HCT116 (cell line): Measurements from ENCODE around the gene TARBP2. TPM values are rescaled to one million over a fixed set of nuclear protein-coding genes. Genes with fewer than 3 reads are reported as not detected.

Experiments used
- ATAC-seq: fragments of 200-7000 bp; cut with Tn5 transposase; 2 replicates; pipeline ENCODE4 v1.9.1; 2020; ENCODE audit warnings: mild to moderate bottlenecking, moderate library complexity
- BruUV-seq: library from RNA; stranded (reverse); fragments of 400-500 nt; replicated peaks from 2 replicates; lab custom pipeline; 2021; lab: Mats Ljungman, UMichigan
- CTCF ChIA-PET: fragments of 300-600 bp; sonication (Branson Sonifier 250); formaldehyde crosslinking; loops from one replicate; lab custom pipeline; 2021; ENCODE audit warnings: antibody characterized with exemption; lab: Charles Lee
- POLR2A ChIA-PET: fragments of 300-600, 350-600 bp; sonication (Branson Sonifier 250); formaldehyde crosslinking; loops from one replicate; lab custom pipeline; 2021; ENCODE audit warnings: antibody characterized with exemption; lab: Charles Lee
- RAD21 ChIA-PET, 2 experiments: fragments of 300-600 bp; sonication (Branson Sonifier 250); formaldehyde crosslinking; loops; one replicate each; lab custom pipeline; 2023; ENCODE audit warnings: low total read pairs in 2 of 2; ENCODE audit not compliant: uncharacterized antibody in 2 of 2, unreplicated experiment in 2 of 2, low non-redundant PET in 1 of 2; lab: Charles Lee
- DNase-seq: peaks from one replicate; pipeline ENCODE4 v3.0.0-alpha.2; 2010; ENCODE audit warnings: low read depth, low spot score
- H2AFZ ChIP-seq: fragments of 200-600 bp; shearing (Covaris generic), sonication (generic); 2 replicates; pipeline ENCODE4 v1.6.1; 2017; ENCODE audit warnings: low read depth, mixed run types, mixed read lengths, antibody characterized with exemption, low read length; ENCODE audit not compliant: poor library complexity, severe bottlenecking
- H3K27ac ChIP-seq: 2 replicates; pipeline ENCODE4 v1.5.1; 2012; ENCODE audit warnings: low read depth, low read length
- H3K27me3 ChIP-seq: fragments of 200-600 bp; sonication (generic); 2 replicates; pipeline ENCODE4 v1.6.1; 2016; ENCODE audit warnings: mixed run types, low read length, mixed read lengths; ENCODE audit not compliant: insufficient read depth
- H3K36me3 ChIP-seq, 2 experiments: fragments of 200-500 bp in 1 of 2; fragments of 200-600 bp in 1 of 2; sonication (Bioruptor generic) in 1 of 2; sonication (generic) in 1 of 2; 2 replicates each; pipeline versions ENCODE4 v1.5.1 to v1.6.1; 2014 to 2016; ENCODE audit warnings: low read length in 2 of 2, inconsistent platforms in 1 of 2, mixed read lengths in 1 of 2, mixed run types in 1 of 2; ENCODE audit not compliant: insufficient read depth in 2 of 2, control insufficient read depth in 1 of 2
- H3K4me1 ChIP-seq, 2 experiments: fragments of 200-600 bp in 1 of 2; sonication (generic) in 1 of 2; 2 replicates each; pipeline versions ENCODE4 v1.5.1 to v1.6.1; 2012 to 2017; ENCODE audit warnings: low read length in 2 of 2, inconsistent platforms in 1 of 2, mild to moderate bottlenecking in 1 of 2, mixed read lengths in 1 of 2, mixed run types in 1 of 2, moderate library complexity in 1 of 2; ENCODE audit not compliant: insufficient read depth in 2 of 2, control insufficient read depth in 1 of 2
- H3K4me2 ChIP-seq: fragments of 200-600 bp; sonication (generic); 2 replicates; pipeline ENCODE4 v1.6.1; 2017; ENCODE audit warnings: mixed run types, low read length, mixed read lengths
- H3K4me3 ChIP-seq, 2 experiments: fragments of 200-600 bp in 1 of 2; sonication (generic) in 1 of 2; replicated peaks in 1 of 2; 2 replicates each; pipeline ENCODE4 v1.5.1; 2011 to 2016; ENCODE audit warnings: low read length in 2 of 2, control low read depth in 1 of 2, low read depth in 1 of 2, mild to moderate bottlenecking in 1 of 2, mixed read lengths in 1 of 2, mixed run types in 1 of 2
- H3K79me2 ChIP-seq: fragments of 200-600 bp; sonication (generic); 2 replicates; pipeline ENCODE4 v1.6.1; 2017; ENCODE audit warnings: mild to moderate bottlenecking, mixed run types, low read length, moderate library complexity, mixed read lengths; ENCODE audit not compliant: insufficient read depth
- H3K9ac ChIP-seq: fragments of 200-600 bp; sonication (generic); 2 replicates; pipeline ENCODE4 v1.6.1; 2016; ENCODE audit warnings: low read length, mixed read lengths
- H3K9me2 ChIP-seq: fragments of 200-600 bp; sonication (generic), shearing (Covaris generic); 2 replicates; pipeline ENCODE4 v1.6.1; 2017; ENCODE audit warnings: mixed run types, mild to moderate bottlenecking, moderate library complexity; ENCODE audit not compliant: insufficient read depth
- H3K9me3 ChIP-seq, 2 experiments: fragments of 200-500 bp in 1 of 2; fragments of 200-600 bp in 1 of 2; sonication (Bioruptor generic) in 1 of 2; sonication (generic) in 1 of 2; 2 replicates each; pipeline ENCODE4 v1.6.1; 2014 to 2017; ENCODE audit warnings: low read length in 2 of 2, mixed read lengths in 2 of 2, inconsistent platforms in 1 of 2, low read depth in 1 of 2, mild to moderate bottlenecking in 1 of 2, mixed run types in 1 of 2, moderate library complexity in 1 of 2; ENCODE audit not compliant: control insufficient read depth in 1 of 2, insufficient read depth in 1 of 2
- H4K20me1 ChIP-seq: fragments of 200-600 bp; sonication (generic), shearing (Covaris generic); 2 replicates; pipeline ENCODE4 v1.6.1; 2017; ENCODE audit warnings: mixed run types, mild to moderate bottlenecking, moderate library complexity; ENCODE audit not compliant: insufficient read depth
- CEBPB ChIP-seq: IDR thresholded peaks from 2 replicates; pipeline ENCODE4 v1.6.1; 2012; ENCODE audit warnings: low read depth
- EZH2phosphoT487 ChIP-seq: fragments of 200-600 bp; IDR thresholded peaks from 2 replicates; pipeline ENCODE4 v1.6.1; 2018; ENCODE audit warnings: antibody characterized with exemption, borderline replicate concordance
- FOSL1 ChIP-seq: IDR thresholded peaks from 2 replicates; pipeline ENCODE4 v1.6.1; 2012; ENCODE audit warnings: low read depth
- JUND ChIP-seq: IDR thresholded peaks from 2 replicates; pipeline ENCODE4 v1.6.1; 2012
- RAD21 ChIP-seq: IDR thresholded peaks from 2 replicates; pipeline ENCODE4 v1.6.1; 2012; ENCODE audit warnings: low read depth, mild to moderate bottlenecking
- SIN3A ChIP-seq: IDR thresholded peaks from 2 replicates; pipeline ENCODE4 v1.6.1; 2012; ENCODE audit warnings: low read depth
- intact Hi-C: fragments of 100-400 bp; cut with micrococcal nuclease; formaldehyde crosslinking; loops from 2 replicates; pipeline ENCODE4 v1.10.0; 2022
- total RNA-seq: library from RNA; stranded (reverse); gene quantifications from one replicate; pipeline ENCODE4 v1.2.1, GENCODE V29; 2021; ENCODE audit not compliant: unreplicated experiment

TARBP2 gene
- total RNA-seq, 1 experiment from 2014 or later, result 40.1 TPM

DNA sequence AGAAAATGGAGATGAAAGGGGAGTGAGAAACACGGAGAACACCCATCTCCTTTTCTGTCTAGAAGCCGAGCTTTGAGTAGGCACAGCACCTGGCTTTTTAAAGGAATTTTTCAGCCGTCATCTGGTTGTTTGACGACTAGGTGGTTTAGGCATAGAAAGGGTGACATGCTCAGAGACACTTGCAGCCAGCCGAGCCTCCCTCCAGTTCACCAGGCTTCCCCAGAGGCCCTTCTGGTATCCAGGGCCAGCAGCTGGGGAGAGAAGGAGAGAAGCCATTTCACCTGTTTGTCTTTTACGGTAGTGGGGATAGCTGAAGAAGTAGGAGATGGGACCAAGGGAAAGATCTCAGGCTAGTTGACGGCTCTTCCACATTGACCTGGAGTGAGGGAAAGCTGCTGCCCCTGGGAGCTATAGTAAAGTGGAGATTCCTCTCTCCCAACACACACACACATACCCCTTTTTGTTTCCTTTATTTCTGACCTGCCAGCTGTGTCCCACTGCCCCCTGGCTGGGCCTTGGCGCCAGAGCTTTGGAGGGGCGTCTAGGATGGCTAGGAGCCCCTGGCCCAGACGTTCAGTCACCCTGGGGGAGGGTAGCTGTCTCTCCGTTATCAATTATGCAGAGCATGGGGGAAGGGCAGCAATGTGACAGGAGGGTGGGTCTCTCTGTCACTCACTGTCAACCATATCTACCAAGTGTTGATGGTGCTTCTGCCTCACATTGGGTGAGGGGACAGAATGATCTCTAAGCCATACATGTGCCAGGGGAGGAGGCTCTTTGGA, 7.3 kb upstream of the TARBP2 start:
- Histone ChIP-seq H3K27ac (peak overlapping the region; percentile 41), H3K79me2 (no peaks in the 10 kb centered on the region), H2AFZ (no peak overlapping the region), H3K36me3 (no peaks in the 10 kb centered on the region), H3K4me3 (peak overlapping the region; percentile 41 to 59), H3K4me2 (peak overlapping the region; percentile 89), H3K4me1 (peaks cover 18 to 36% of the 10 kb centered on the region in 2 experiments), H3K9me2 (no peaks in the 10 kb centered on the region), H3K27me3 (no peaks in the 10 kb centered on the region), H4K20me1 (no peaks in the 10 kb centered on the region), H3K9ac (peak overlapping the region; percentile 56), H3K9me3 (no peaks in the 10 kb centered on the region)
- TSS peak; percentile 77 for BruUV-seq
- ChIA-PET RAD21 (no interaction called here), POLR2A (no interaction called here), CTCF (no interaction called here)
- no peak for ATAC-seq
- TF ChIP-seq RAD21 (no peak), JUND (no peak), CEBPB (no peak), SIN3A (no peak), EZH2phosphoT487 (no peak)
- DNase-seq, result no peak
- intact Hi-C loops, result no loop called here

DNA sequence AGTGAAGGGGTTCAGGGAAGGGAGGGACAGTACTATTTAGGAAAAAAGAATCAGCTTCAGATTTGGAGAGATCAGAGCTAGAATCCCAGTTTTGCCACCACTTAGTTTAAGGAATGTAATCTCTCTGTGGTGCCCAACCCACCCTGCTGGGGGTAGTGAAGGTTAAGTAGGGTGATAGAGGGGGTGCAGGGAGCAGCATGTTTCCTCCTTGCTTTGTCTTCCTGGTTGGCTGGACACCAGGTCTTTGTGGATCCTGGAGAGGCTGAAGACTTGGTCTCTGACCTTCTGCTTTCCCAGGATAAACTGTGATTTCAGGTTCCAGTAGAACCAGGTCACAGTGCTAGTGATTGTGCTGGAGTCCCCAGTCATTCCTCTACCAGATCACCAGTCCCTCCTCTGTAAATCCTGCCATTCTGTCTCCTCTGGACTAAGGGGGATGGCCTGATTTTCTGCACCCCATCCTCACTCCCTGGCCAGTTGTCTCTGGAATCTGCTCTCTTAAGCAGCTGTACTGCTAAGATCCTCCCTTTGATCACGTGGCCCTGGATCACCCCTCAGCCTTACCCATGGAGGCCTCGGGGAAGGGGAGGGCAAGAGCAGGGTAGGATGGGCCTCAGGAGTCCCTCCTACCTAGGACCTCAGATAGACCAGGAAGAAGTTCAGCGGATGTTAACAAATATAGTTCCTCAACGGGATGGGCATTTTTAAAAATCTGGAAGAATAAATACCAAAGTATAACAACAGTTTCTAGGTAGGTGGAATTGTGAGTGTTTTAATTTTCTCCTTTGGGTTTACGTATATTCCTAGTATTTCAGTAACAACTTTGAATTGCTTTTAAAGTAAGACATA, 5.0 kb upstream of the TARBP2 start:
- Histone ChIP-seq H3K4me2 (0 out of 2 replicates have a peak overlapping the region, but pooled peaks have one; percentile 1), H2AFZ (no peak overlapping the region), H3K4me3 (no peak overlapping the region), H3K9me3 (no peaks in the 10 kb centered on the region), H3K4me1 (peaks cover 18 to 50% of the 10 kb centered on the region in 2 experiments), H3K79me2 (no peaks in the 10 kb centered on the region; the same call in 1 of the 2 replicates), H3K9me2 (no peaks in the 10 kb centered on the region), H3K27ac (no peak overlapping the region), H4K20me1 (no peaks in the 10 kb centered on the region), H3K27me3 (no peaks in the 10 kb centered on the region), H3K36me3 (no peaks in the 10 kb centered on the region), H3K9ac (no peak overlapping the region)
- DNase-seq, result no peak
- no peak for TF ChIP-seq FOSL1
- CTCF ChIA-PET, result no interaction called here
- BruUV-seq, result no TSS peak
- POLR2A ChIA-PET, result interaction anchor here (0.7 kb wide), 1 partner anchor 121 kb away, joined by 3 read pairs; no protein-coding TSS in a partner anchor
- RAD21 ChIA-PET, result no interaction called here
- ATAC-seq, result no peak
- intact Hi-C loops, result no loop called here
